H9 (cell line): ENCODE data around the gene DMRT1. TPM values are rescaled to one million over a fixed set of nuclear protein-coding genes. Genes with fewer than 3 reads are reported as not detected.

Experiments used
- DNase-seq: peaks from one replicate; pipeline ENCODE4 v3.0.0-alpha.2; 2017
- H2AFZ ChIP-seq: one replicate; pipeline ENCODE4 v1.6.1; 2013; ENCODE audit warnings: mild to moderate bottlenecking, low read length, control low read depth, moderate library complexity
- H2AK5ac ChIP-seq: 2 replicates; pipeline ENCODE4 v1.6.1; 2013; ENCODE audit warnings: low read length, control low read depth, mixed read lengths; ENCODE audit not compliant: insufficient read length
- H2BK120ac ChIP-seq: one replicate; pipeline ENCODE4 v1.6.1; 2013; ENCODE audit warnings: low read depth, mild to moderate bottlenecking, low read length, control low read depth, inconsistent platforms; ENCODE audit not compliant: poor library complexity, severe bottlenecking
- H2BK12ac ChIP-seq: 2 replicates; pipeline ENCODE4 v1.6.1; 2013; ENCODE audit warnings: low read length, control low read depth, mixed read lengths, low read depth; ENCODE audit not compliant: insufficient read length
- H2BK15ac ChIP-seq: 2 replicates; pipeline ENCODE4 v1.6.1; 2013; ENCODE audit warnings: low read depth, low read length, control low read depth
- H2BK20ac ChIP-seq: one replicate; pipeline ENCODE4 v1.6.1; 2013; ENCODE audit warnings: low read depth, mild to moderate bottlenecking, low read length, control low read depth, inconsistent platforms; ENCODE audit not compliant: poor library complexity, severe bottlenecking
- H2BK5ac ChIP-seq: 2 replicates; pipeline ENCODE4 v1.6.1; 2013; ENCODE audit warnings: low read length, control low read depth, mixed read lengths; ENCODE audit not compliant: insufficient read length
- H3K14ac ChIP-seq: 2 replicates; pipeline ENCODE4 v1.6.1; 2013; ENCODE audit warnings: low read length, control low read depth; ENCODE audit not compliant: insufficient read depth
- H3K18ac ChIP-seq: 2 replicates; pipeline ENCODE4 v1.6.1; 2013; ENCODE audit warnings: low read depth, mild to moderate bottlenecking, mixed read lengths, low read length, control low read depth; ENCODE audit not compliant: insufficient read length
- H3K23ac ChIP-seq: 2 replicates; pipeline ENCODE4 v1.6.1; 2013; ENCODE audit warnings: low read length, control low read depth, mixed read lengths, low read depth; ENCODE audit not compliant: insufficient read length
- H3K23me2 ChIP-seq: 2 replicates; pipeline ENCODE4 v1.6.1; 2013; ENCODE audit warnings: low read depth, mild to moderate bottlenecking, mixed read lengths, low read length, control low read depth; ENCODE audit not compliant: insufficient read length, poor library complexity, severe bottlenecking
- H3K27ac ChIP-seq: 2 replicates; pipeline ENCODE4 v1.5.1; 2013; ENCODE audit warnings: low read length, control low read depth, mixed read lengths, low read depth; ENCODE audit not compliant: insufficient read length
- H3K27me3 ChIP-seq: 2 replicates; pipeline ENCODE4 v1.6.1; 2013; ENCODE audit warnings: low read length, control low read depth, inconsistent platforms; ENCODE audit not compliant: insufficient read depth
- H3K4ac ChIP-seq: 2 replicates; pipeline ENCODE4 v1.6.1; 2013; ENCODE audit warnings: low read depth, mild to moderate bottlenecking, control low read depth, inconsistent platforms, low read length, moderate library complexity
- H3K4me1 ChIP-seq: 2 replicates; pipeline ENCODE4 v1.6.1; 2013; ENCODE audit warnings: low read length, control low read depth, inconsistent platforms; ENCODE audit not compliant: insufficient read depth
- H3K4me2 ChIP-seq: 2 replicates; pipeline ENCODE4 v1.6.1; 2013; ENCODE audit warnings: low read length, control low read depth, mixed read lengths; ENCODE audit not compliant: insufficient read length, insufficient read depth
- H3K56ac ChIP-seq: 2 replicates; pipeline ENCODE4 v1.6.1; 2013; ENCODE audit warnings: low read depth, mild to moderate bottlenecking, mixed read lengths, low read length, control low read depth; ENCODE audit not compliant: insufficient read length
- H3K79me1 ChIP-seq: 2 replicates; pipeline ENCODE4 v1.6.1; 2013; ENCODE audit warnings: low read depth, mild to moderate bottlenecking, moderate library complexity, low read length, control low read depth, inconsistent platforms; ENCODE audit not compliant: insufficient read depth, poor library complexity, severe bottlenecking
- H3K79me2 ChIP-seq: 2 replicates; pipeline ENCODE4 v1.6.1; 2013; ENCODE audit warnings: low read length, control low read depth, inconsistent platforms; ENCODE audit not compliant: insufficient read depth
- H3K9ac ChIP-seq: 2 replicates; pipeline ENCODE4 v1.6.1; 2013; ENCODE audit warnings: low read length, control low read depth, mixed read lengths; ENCODE audit not compliant: insufficient read length; ENCODE audit errors: extremely low read depth
- H3K9me3 ChIP-seq: one replicate; pipeline ENCODE4 v1.6.1; 2013; ENCODE audit warnings: low read depth, low read length, inconsistent platforms; ENCODE audit not compliant: control insufficient read depth
- H3T11ph ChIP-seq: one replicate; pipeline ENCODE4 v1.6.1; 2013; ENCODE audit warnings: mild to moderate bottlenecking, low read length, control low read depth, inconsistent platforms
- H4K20me1 ChIP-seq: one replicate; pipeline ENCODE4 v1.6.1; 2013; ENCODE audit not compliant: control insufficient read depth, insufficient read length, insufficient read depth
- H4K5ac ChIP-seq: 2 replicates; pipeline ENCODE4 v1.6.1; 2013; ENCODE audit warnings: low read depth, mild to moderate bottlenecking, mixed read lengths, low read length, control low read depth; ENCODE audit not compliant: insufficient read length
- H4K8ac ChIP-seq: replicated peaks from 2 replicates; pipeline ENCODE4 v1.6.1; 2013; ENCODE audit warnings: low read length, control low read depth, mixed read lengths, low read depth; ENCODE audit not compliant: insufficient read length
- H4K91ac ChIP-seq: 2 replicates; pipeline ENCODE4 v1.6.1; 2013; ENCODE audit warnings: low read depth, mild to moderate bottlenecking, moderate library complexity, mixed read lengths, low read length, control low read depth; ENCODE audit not compliant: insufficient read length
- H3K27ac Mint-ChIP-seq, 3 experiments: 2 replicates in 2 of 3; 3 replicates in 1 of 3; pipeline ENCODE4 v1.8.0; 2020 to 2021; ENCODE audit warnings: mixed read lengths in 3 of 3, mild to moderate bottlenecking in 1 of 3, moderate library complexity in 1 of 3
- H3K27me3 Mint-ChIP-seq: 2 replicates; pipeline ENCODE4 v1.8.0; 2021; ENCODE audit warnings: low read depth, mild to moderate bottlenecking, moderate library complexity, mixed read lengths
- H3K36me3 Mint-ChIP-seq, 3 experiments: 2 replicates in 2 of 3; 3 replicates in 1 of 3; pipeline ENCODE4 v1.8.0; 2020 to 2021; ENCODE audit warnings: low read depth in 3 of 3, mixed read lengths in 3 of 3; ENCODE audit not compliant: insufficient read depth in 1 of 3
- H3K4me1 Mint-ChIP-seq, 2 experiments: 2 replicates each; pipeline ENCODE4 v1.8.0; 2020; ENCODE audit warnings: mixed read lengths in 2 of 2
- H3K4me3 Mint-ChIP-seq, 2 experiments: 2 replicates in 1 of 2; 3 replicates in 1 of 2; pipeline ENCODE4 v1.8.0; 2020 to 2021; ENCODE audit warnings: mild to moderate bottlenecking in 2 of 2, mixed read lengths in 2 of 2, moderate library complexity in 1 of 2
- H3K9me3 Mint-ChIP-seq, 2 experiments: 2 replicates in 1 of 2; 3 replicates in 1 of 2; pipeline ENCODE4 v1.8.0; 2020; ENCODE audit warnings: mild to moderate bottlenecking in 2 of 2, mixed read lengths in 2 of 2, moderate library complexity in 1 of 2
- WGBS: extraction: QIAGEN DNeasy Blood & Tissue Kit; methylation state at CpG from one replicate; pipeline ENCODE4 v1.1.7; 2013; ENCODE audit warnings: missing lambda C conversion rate, low lambda C conversion rate, mixed read lengths; ENCODE audit not compliant: insufficient read length; ENCODE audit errors: extremely low coverage; 5-methylcytosine and 5-hydroxymethylcytosine counted together
- total RNA-seq: library from RNA; stranded (reverse); gene quantifications from 2 replicates; pipeline ENCODE4 v1.2.1, GENCODE V29; 2021
- TF ChIP-seq, protein P1 (sequence below): fragments of 200-600 bp; sonication (generic); conservative IDR thresholded peaks from 3 replicates; pipeline ENCODE4 v1.8.0; 2021; ENCODE audit warnings: antibody characterized with exemption, mild to moderate bottlenecking

DMRT1 gene
- total RNA-seq, 1 experiment from 2014 or later: not detected

GRCh38 chr9:792331-793260 lies 48.9 kb upstream of the DMRT1 start:
- peak overlapping the region in 1 of 3 experiments; percentile 14; a peak in 1 of 7 replicates for H3K27ac Mint-ChIP-seq

More at GRCh38 chr9:792331-793260, 48.9 kb upstream of the DMRT1 start:
- DNase-seq: no peak
- Histone ChIP-seq H3K4me2 (no peak overlapping the region), H4K91ac (no peak overlapping the region), H2BK15ac (no peak overlapping the region), H3K4me1 (no peaks in the 10 kb centered on the region), H4K8ac (no peak overlapping the region), H3K9me3 (no peaks in the 10 kb centered on the region), H3K9ac (no peak overlapping the region), H2BK20ac (no peak overlapping the region), H2BK5ac (no peak overlapping the region), H3K79me1 (no peaks in the 10 kb centered on the region), H3K56ac (no peak overlapping the region), H3K4ac (no peak overlapping the region), H2BK120ac (no peak overlapping the region), H3K27ac (no peak overlapping the region), H3K79me2 (no peaks in the 10 kb centered on the region), H3K23ac (no peak overlapping the region), H2AK5ac (no peak overlapping the region), H4K20me1 (no peaks in the 10 kb centered on the region), H4K5ac (no peak overlapping the region), H3K23me2 (no peaks in the 10 kb centered on the region), H3K14ac (no peak overlapping the region; the same call in 1 of the 2 replicates), H2AFZ (no peak overlapping the region), H3K18ac (no peak overlapping the region), H2BK12ac (no peak overlapping the region), H3K27me3 (no peaks in the 10 kb centered on the region), H3T11ph (no peak overlapping the region)
- TF ChIP-seq, protein P1, sequence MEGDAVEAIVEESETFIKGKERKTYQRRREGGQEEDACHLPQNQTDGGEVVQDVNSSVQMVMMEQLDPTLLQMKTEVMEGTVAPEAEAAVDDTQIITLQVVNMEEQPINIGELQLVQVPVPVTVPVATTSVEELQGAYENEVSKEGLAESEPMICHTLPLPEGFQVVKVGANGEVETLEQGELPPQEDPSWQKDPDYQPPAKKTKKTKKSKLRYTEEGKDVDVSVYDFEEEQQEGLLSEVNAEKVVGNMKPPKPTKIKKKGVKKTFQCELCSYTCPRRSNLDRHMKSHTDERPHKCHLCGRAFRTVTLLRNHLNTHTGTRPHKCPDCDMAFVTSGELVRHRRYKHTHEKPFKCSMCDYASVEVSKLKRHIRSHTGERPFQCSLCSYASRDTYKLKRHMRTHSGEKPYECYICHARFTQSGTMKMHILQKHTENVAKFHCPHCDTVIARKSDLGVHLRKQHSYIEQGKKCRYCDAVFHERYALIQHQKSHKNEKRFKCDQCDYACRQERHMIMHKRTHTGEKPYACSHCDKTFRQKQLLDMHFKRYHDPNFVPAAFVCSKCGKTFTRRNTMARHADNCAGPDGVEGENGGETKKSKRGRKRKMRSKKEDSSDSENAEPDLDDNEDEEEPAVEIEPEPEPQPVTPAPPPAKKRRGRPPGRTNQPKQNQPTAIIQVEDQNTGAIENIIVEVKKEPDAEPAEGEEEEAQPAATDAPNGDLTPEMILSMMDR: no peak
- H3K36me3 Mint-ChIP-seq: no peaks in the 10 kb centered on the region
- H3K4me1 Mint-ChIP-seq: peaks cover 0 to 3% of the 10 kb centered on the region in 2 experiments; a peak in 1 of 4 replicates
- WGBS: no CpG with 5 or more reads among the region's 15 CpGs
- H3K27me3 Mint-ChIP-seq: peaks cover 6% of the 10 kb centered on the region
- no peak overlapping the region for H3K4me3 Mint-ChIP-seq
- H3K9me3 Mint-ChIP-seq: no peaks in the 10 kb centered on the region; a peak in 1 of 5 replicates
